Stimulated activated CD4-positive, alpha-beta T cell treated with anti-CD3 and anti-CD28 coated beads, Interleukin-15, amount 100 ng/mL, for 48 hours (primary cell): Measurements from ENCODE around the gene CEP97.
A peak's percentile ranks its signal among the peaks of the same experiment; 100 is the strongest.
"Not testable (repeated sequence)": the region's sequence is repeated elsewhere in the genome, so short reads cannot be mapped to it uniquely, and the experiment has no call there.

Experiments
- DNase-seq, 2 donors: peaks; one replicate each; pipeline ENCODE4 v3.0.0-alpha.2; 2020; ENCODE audit warnings: low read depth in 2 of 2

Gene CEP97

DNA sequence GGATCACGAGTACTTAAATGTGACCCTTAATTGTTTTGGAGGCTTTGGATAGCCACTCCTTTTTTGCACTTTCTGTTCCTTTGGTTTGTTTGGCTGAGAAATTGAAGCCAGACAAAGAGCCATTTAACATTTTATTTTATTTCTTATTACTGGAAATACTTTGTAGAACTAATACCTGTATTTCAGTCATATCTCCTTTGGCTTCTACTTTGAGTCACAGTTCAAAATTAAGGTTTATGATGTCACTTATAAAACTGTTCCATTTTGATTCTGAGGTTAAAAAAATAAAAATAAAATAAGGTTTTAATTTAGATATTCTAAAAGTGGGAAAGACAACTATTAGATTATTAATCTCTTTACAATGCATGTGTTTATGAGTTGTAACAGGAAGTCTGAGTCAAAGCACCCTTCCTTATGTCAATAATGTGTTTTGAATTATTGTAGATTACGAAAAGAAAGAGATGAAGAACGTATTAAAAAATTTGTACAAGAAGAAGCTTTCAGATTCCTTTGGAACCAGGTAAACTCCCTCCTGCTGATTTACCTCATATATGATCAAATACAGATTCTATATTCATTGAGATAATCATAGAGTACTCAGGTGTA lies 37.7 kb downstream of the CEP97 start:
- DNase-seq, result no peak

DNA sequence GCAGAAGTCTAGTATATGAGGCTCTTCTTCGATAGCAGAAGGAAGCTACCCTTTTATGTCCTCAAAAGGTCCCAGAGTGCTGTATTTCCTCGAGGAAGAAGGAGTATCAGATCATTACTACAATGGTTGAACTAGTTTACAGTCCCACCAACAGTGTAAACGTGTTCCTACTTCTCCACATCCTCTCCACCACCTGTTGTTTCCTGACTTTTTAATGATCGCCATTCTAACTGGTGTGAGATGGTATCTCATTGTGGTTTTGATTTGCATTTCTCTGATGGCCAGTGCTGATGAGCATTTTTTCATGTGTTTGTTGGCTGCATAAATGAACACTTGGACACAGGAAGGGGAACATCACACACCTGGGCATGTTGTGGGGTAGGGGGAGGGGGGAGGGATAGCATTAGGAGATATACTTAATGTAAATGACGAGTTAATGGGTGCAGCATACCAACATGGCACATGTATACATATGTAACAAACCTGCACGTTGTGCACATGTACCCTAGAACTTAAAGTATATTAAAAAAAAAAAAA lies 53.4 kb downstream of the CEP97 start:
- DNase-seq, result not testable (repeated sequence)

DNA sequence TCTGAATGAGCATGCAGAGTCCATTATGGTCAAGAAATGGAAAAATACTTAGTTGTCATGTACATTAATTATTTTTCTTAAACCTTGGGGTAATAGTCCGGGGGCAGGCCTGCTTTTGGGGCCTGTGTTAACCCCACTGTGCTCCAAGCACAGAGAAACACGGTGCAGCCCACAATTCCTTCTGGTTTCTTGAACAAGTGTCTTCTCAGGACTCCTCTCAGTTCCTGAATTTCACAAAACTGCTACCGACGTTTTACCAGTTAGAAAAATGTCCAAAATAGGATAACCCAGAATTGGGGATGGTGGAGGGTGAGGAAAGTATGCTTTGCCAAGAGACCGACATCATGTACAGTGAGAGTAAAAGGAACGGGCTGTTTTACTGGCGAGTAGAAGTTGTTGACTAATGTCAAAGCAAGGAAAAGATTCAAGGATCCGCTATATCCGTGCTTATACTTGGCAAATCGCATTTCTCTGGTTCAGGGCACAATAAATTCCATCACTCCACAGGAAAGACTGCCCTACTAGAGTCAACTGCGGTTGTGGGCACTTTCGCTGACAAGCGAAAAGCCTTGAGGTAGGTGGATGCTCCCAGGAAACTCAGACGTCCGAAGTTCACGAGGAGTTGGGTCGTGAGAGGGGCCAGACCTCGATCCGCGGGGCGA lies 54.1 kb downstream of the CEP97 start:
- no peak for DNase-seq

DNA sequence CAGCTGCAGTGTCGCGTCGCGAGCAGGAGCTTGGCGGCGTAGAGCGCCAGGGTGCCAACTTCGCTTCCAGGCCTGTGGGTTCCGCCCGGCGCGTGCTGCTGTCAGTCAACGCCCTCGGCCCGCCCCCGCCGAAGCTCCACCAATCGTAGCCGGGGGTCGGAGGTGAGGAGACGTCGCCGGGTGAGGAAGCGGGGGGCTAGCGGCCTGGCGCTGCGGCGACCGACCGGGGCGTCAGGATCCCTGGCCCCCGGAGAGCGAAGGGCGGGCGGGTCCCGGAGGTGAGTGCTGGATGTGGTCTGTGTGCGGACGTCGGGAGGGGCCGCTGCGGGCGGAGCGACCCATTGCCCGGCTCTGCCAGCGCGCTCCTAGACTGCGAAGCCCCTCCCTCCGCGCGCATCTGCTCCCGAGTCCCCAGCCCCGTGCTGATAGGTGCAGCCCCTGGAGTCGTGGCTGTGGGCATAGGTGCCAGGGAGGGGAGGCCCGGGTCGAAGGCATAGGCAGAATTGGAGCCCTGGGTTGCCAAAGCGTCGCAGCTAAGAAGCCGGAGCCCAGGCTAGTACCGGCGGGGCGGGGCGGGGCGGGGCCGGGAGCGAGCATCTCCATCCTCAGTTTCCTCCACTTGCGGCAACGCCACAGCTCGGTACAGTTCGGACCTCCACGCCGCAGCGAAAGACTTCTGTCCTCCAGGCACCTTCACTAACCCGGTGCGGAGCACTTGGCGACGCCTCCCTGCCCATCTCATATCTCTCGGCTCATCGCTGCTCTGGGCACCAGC lies 54.8 kb downstream of the CEP97 start, which contains the start of gene NXPE3:
Gene NXPE3 (plus strand): TSS at position 165 of the 775 bp plus-strand sequence. CDS start 6,386 bp downstream, outside the sequence.
- peak; percentile 88 to 93 for DNase-seq

DNA sequence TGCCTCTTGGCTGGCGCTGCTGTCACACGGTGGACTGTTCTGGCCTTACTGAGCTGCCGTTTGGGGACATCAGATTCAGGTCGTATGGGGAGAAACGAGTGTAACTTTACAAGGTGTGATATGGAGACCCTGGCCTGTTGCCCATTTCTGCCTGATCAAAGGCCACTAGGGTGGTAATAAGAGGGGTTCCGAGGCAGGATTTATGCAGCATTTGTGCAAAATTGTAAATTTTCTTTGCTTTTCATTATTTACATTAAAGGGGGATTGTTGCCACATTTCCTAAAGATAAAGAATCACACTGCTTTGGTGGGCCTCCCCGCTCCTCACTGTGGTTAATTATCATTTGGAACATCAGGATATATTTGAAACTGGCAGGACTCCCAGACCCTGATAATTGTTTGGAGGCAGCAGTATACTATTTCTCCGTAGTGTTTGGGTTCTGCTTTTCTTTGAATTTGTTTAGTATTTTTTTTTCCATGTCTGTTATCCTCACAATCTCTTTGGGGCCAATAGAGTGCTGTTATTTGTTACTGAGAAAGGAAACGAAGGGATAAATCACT lies 55.5 kb downstream of the CEP97 start:
- no peak for DNase-seq

DNA sequence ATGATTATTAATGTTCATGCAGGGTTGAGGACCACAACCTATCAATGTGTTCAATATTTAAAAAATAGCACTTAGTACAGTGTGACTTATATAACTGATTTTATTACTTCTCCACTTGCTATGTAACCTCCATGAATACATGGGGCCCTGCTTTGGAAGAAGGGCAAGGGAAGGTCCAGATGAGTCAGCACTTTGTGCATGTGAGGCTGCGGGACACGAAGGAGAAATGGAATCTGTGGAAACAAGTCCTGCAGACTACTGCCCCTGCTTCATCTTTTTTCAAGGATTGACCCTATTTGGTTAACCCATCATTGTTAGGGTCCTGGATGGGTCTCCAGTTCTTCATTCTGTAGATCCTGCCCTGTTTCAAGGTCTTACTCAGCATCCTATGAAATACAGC lies 56.2 kb downstream of the CEP97 start:
- DNase-seq, result no peak

DNA sequence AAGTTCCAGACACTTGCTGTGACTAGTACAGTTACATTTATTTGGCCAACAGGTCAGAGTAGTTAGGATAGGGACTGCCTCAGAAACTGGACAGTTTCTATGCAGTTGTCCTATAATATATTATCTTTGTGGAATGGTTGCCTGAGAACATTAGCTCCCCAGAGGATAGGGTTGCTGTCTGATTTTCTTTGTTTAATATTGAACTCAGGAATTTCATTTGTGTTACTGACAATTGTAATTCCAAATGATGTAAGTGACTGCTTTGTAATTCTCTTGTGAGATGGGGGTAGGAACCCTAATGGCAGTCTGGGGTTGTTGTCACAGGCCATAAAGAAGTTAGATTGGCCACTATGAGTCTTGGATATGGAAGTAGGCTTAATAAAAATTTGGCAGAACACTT lies 56.8 kb downstream of the CEP97 start:
- DNase-seq, result no peak

DNA sequence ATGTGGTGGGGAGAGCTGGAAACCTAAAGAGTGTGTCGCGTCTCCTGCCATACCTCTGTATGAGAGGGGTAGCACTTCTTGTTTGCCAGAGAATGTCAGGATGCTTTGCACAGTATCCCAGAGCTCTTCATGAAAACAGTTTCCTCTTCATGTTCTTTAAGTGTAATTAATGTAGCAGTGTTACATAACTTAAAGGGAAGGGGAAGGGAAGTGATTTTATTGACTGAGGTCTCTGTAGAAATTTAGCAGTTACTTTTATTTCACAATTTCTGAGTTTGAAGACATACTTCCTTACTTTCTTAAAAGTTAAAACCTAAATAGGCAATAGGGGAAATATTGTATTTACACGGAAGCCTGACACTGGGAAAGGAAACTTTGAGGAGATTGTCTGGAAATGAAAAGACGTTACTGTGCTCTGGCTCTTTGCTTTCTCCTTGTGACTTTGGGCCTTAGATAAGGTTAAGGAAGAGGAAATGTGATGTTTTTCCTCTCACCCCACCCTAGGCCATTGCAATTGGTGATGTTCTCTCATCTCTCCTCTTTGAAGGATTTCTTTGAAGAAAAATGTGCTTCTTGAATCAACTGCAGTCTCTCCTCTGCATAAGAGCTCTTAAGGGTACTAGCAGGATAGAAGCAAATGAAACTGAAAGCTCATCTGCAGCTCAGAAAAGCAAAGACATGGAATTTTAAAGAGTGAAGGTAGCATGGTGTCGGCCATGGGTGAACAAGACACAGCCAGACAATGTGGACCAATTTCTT lies 60.6 kb downstream of the CEP97 start:
- no peak for DNase-seq

DNA sequence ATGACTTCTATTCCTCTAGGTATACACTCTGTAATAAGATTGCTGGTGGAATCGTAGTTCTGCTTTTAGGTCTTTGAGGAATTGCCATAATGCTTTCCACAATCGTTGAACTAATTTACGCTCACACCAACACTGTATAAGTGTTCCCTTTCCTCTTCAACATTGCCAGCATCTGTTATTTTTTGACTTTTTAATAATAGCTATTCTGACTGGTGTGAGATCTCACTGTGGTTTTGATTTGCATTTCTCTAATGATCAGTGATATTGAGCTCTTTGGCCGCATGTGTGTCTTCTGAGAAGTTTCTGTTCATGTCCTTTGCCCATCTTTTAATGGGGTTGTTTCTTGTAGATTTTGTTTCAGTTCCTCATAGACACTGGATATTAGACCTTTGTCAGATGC lies 67.4 kb downstream of the CEP97 start:
- no peak for DNase-seq

DNA sequence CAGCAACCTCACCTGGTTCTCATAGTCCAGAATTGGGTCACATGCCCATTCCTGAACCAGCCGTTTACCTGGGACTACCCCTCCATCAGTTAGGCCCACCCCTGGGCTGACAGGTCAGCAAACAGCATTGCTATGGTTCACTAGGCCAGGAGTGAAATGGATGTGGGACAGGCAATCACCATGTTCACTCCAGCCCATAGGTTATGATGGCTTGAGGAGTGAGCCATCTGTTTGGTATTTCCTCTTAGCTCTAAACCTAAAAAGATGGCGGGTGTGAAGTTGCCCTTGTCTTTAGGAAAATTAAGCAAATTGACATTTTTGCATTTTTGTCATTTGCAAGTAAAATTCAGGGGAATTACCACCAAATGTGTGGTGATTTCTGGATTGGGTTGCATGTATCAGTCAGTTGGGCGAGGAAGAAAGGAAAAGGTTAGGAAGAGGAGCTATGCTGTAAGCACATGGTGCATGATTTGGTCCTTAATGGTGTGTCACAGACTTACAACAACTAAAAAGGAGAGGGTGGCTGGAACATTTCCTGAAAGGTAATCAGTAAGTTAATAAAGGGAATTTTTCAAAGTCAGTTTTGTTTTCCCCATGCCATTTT lies 71.8 kb downstream of the CEP97 start:
- no peak for DNase-seq

DNA sequence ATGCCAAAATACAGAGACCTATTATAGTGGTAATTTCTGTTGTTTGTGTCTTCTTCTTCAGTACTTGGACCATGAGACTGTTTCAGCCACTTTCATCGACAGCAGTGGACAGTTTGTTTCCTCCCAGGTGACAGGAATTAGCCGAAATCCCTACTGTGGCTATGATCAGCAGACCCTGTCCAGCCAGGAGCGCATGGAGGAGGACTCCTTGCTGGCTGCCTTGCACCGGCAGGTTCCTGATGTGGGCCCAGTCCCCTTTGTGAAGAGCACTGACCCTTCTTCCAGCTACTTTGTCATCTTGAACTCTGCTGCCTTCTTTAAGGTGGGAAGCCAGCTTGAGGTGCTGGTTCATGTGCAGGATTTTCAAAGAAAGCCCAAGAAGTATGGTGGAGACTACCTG lies 76.8 kb downstream of the CEP97 start:
- no peak for DNase-seq

DNA sequence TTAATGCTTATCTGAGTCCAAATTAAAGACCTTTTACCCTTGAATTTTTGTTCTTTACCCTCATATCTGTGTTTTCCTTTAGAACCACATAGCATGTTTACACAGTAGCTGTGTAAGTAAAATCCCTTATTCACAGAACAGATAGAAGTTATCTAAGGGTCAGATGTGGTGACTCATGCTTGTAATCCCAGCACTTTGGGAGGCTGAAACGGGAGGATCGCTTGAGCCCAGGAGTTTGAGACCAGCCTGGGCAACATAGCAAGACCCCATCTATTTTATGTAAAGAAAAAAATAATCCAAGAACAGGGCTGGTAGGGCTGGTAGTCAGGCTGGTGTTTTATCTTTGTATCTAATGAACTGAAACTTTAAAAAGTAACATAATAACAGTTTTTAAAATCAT lies 77.8 kb downstream of the CEP97 start:
- no peak for DNase-seq

DNA sequence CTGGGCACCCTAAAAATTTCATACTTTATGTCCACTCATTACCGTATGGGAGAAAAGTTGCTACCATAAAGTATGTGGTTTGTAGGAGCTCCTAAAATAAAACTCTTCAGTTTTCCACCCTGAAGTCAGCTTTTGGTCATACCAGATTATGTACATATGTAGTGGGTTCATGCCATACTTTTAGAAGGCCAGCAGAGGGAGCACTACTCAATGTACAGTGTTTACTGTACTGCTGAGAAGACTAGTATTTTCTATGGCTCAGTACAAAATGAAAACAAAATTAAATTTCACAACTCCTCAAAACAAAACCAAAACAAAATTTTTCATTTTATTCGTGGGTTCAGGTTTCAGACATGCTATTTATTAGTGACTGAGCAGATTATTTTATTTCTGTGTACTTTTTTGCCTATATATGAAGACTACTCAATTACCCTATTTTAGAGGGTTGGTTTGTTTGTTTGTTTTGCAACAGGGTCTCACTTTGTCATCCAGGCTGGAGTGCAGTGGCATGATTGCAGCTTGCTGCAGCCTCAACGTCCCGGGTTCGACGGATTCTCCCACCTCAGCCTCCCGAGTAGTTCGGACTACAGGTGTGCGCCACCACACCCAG lies 78.9 kb downstream of the CEP97 start:
- peak; percentile 16 to 51 for DNase-seq

DNA sequence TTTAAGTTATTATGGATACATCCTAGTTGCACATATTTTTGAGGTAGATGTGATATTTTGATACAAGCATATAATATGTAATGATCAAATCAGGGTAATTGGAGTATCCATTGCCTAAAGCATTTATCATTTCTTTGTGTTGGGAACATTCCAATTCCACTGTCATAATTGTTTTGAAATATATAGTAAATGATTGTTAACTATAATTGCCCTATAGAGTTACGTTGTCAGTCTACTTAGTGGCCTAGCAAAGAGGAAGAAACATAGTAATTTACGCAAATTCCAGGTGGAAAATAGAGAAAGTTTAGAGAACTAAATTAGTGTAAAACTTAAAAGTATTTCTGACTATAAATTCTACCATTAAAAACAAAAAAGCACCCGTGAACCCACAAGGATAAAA lies 79.5 kb downstream of the CEP97 start:
- DNase-seq, result no peak

DNA sequence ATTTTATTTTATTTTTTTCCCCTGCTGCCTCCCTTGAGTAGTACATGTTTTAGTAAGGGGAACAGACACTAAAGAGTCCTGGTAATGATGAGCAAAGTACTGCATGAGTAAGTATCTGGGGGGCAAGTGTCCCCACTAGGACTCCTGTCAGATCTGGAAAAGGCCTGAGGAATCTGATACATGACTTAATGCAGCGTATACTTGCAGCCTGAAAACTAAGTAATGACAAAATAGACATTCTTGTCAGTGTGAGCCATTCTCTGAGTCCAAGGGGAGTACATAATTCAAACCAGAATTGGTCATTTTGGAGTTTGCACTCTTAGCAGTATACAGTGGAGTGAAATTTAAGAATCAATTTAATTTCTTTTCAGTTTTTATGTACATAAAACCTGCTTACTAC lies 82.1 kb downstream of the CEP97 start:
- no peak for DNase-seq

DNA sequence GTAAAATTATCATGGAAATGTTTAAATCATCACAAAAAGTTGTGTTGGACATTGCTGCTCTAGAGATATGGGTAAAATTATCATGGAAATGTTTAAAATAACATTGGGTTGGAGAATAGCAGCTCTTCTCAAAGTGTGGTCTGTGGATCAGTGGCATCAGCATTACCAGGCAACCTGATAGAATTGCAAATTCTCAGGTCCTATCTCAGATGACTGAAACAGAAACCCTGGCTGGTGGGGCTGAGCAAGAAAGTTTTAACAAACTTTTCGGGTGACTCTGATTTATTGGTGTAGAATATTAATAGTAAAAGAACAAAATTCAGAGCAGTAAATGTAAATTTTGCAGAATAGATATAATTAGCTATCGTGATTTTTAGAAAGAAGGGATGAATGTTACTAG lies 83.5 kb downstream of the CEP97 start:
- DNase-seq, result no peak

DNA sequence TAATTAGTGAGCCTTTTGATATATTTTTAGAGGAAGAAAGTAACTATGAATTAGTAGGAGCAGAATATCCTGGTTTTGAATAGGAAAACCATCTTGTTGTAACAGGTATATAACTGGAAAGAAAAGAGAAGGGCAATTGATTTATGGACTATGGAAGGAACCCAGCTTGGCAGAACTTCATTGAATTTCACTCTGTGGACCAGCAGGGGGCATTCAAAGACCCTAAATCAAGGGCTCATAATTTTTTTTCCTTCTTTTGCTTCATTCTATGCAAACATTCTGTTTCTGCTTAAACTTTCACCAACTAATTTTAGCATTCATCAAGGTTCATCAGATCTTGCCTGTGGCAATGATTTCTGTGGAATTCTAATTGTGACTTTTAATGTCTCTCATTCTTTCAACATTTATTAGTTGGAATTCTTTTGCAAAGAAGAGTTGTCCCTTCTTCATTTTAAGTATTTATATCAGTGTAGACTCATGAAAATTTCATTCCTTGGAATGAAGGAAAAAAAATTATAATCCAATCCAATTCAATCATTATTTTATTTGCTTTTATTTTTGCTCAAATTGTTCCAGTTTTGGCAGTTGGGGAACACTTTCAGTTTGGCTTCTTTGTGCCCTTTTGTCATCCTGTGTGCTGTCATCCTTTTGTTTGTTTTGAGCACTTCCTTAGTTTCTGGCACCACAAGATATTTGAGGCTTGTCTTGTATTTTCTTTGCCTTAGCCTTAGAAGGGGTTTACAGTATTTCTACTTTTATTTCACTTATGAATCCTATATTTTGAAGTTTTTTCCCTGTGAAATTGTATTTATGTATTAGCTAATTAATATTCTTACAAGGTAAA lies 85.0 kb downstream of the CEP97 start:
- DNase-seq, result peak in 1 of 2 donors; percentile 15

DNA sequence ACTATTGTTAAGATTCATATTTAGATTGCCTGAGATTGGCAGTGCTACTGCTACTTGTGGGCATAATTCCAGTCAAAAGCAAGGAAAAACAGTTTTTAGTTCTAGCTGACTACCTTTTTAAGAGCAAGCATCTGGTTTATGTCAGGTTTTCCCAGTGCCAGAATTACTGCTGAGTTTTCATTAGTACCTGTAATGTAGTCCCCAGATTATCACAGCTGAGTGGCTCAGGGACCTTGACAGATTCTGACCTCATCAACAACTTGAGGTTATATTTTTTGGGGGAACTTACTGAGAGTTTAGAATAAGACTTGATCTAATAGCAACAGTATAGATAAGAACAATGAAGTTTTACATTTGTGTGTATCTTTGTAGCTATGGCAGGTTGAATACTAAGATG lies 85.6 kb downstream of the CEP97 start:
- DNase-seq, result no peak

DNA sequence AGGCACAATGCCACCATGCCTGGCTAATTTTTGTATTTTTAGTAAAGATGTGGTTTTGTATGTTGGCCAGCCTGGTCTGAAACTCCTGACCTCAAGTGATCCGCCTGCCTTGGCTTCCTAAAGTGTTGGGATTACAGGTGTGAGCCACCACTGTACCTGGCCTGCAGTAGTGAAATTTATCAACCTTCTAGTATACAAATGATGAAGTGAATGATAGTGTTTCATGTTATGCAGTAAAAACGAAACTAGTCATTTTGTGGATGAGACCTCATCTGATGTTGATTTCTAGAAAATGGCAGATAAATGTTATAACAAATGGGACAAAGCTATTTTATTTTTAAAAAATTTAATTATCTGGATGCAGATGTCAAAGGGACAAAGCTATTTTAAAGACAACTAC lies 87.5 kb downstream of the CEP97 start:
- no peak for DNase-seq

DNA sequence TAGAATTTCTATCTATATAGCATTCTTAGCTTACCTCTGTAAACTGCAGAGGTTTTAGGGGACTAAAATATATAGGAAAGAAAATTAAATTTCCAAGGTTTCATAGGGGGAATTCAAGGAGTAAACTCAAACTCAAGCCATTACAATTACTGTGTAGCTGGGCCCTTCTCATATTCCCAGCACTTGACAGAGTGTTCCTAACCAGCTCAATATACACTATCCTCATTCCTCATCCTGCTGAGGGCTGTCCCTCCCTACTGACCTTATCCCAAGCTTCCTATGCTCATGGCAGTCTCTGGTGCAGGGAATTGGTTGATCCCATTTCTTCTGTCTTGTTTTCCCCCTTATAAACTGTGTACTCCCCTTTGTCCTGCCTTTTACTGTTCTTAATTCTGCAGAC lies 88.5 kb downstream of the CEP97 start:
- DNase-seq, result no peak
